Peyer's patch (tissue), 4 donors: ENCODE data around the gene TOR1AIP1.

Source experiments
- POLR2A ChIP-seq, 2 donors: fragments of 450-650 bp; IDR thresholded peaks; one replicate each; pipeline ENCODE4 v1.5.1; 2017; ENCODE audit warnings: antibody characterized with exemption in 2 of 2, mild to moderate bottlenecking in 2 of 2, moderate library complexity in 2 of 2
- TF ChIP-seq, protein P1 (sequence below), 6 experiments: fragments of 450-650 bp in 4 of 6; fragments of 200-600 bp in 2 of 6; sonication (generic) in 1 of 6; IDR thresholded peaks; one replicate each; pipeline ENCODE4 v1.5.1; 2017 to 2019; ENCODE audit warnings: antibody characterized with exemption in 6 of 6, mild to moderate bottlenecking in 3 of 6, moderate library complexity in 1 of 6

DNA sequence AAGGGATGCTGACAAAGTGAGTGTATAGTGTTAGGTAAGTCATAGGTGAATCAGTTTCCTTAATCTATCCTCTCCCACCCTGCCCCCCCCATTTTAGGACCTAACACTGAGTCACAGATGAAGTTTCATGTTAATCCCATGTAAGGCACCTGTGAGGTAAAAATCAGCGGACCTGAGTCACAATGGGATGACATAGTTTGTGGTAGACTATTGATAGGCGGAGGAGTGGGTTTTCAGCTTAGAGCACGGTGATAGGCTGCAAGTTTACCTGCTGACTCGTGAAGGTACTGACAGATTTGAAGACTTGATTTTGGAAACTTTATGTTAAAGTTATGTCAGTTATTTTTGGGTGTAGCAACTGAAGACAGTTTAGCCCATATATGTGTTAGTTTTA is 1.7 kb downstream of the TOR1AIP1 start:
- TF ChIP-seq, protein P1, sequence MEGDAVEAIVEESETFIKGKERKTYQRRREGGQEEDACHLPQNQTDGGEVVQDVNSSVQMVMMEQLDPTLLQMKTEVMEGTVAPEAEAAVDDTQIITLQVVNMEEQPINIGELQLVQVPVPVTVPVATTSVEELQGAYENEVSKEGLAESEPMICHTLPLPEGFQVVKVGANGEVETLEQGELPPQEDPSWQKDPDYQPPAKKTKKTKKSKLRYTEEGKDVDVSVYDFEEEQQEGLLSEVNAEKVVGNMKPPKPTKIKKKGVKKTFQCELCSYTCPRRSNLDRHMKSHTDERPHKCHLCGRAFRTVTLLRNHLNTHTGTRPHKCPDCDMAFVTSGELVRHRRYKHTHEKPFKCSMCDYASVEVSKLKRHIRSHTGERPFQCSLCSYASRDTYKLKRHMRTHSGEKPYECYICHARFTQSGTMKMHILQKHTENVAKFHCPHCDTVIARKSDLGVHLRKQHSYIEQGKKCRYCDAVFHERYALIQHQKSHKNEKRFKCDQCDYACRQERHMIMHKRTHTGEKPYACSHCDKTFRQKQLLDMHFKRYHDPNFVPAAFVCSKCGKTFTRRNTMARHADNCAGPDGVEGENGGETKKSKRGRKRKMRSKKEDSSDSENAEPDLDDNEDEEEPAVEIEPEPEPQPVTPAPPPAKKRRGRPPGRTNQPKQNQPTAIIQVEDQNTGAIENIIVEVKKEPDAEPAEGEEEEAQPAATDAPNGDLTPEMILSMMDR (IDR thresholded peaks at IDR 0.05) = no peak
- TF ChIP-seq POLR2A (IDR thresholded peaks at IDR 0.05) = no peak
